ENCODE results near the gene ZC3HAV1.

The ZC3HAV1 gene

DNA sequence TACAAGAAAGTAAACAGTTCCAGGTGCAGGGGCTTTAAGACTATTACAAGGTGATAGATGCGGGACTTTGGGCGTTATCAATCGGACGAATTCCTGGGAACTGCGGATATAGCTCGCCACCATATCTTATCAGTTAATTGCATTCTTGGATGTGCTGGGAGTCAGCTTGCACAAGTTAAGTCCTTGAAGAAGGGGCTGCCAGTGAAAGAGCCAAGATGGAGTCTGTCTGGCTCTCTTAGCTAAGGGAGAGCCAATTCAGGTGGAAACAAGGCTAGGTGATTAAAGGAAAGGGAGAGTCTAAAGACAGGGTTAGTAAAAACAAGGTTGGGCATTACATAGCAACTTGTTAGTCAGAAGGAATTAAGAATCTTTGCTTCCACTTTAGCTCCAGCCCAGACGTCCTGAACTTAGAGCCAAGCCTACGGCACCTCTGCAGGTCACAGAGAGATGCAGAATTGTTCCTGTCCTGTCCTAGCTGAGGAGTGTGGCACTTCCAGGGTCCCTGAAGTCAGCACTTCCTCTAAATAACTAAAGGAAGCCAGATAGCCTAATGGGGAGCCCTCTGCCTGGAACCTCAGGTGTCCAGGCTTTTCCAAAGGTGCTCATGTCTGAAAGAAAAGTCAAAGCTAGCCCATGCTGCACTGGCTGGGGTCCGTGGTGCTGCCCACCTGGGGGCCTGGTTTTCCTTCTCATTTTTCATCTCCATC lies 17.3 kb downstream of the ZC3HAV1 start:
- no peak overlapping the region for H3K4me3 ChIP-seq (ENCODE audit: insufficient read length, low read depth)
- peaks cover 4% of the 10 kb centered on the region for H3K4me1 ChIP-seq (ENCODE audit: insufficient read depth, insufficient read length)
- TF ChIP-seq SUZ12 (IDR thresholded peaks at IDR 0.05; ENCODE audit: extremely low read depth, insufficient read depth, insufficient read length) (no peak), YY1 (IDR thresholded peaks at IDR 0.05; ENCODE audit: insufficient read depth, insufficient read length) (no peak), ZNF274 (IDR thresholded peaks at IDR 0.05; ENCODE audit: low read depth, low read length) (no peak)
- H3K9me3 ChIP-seq (ENCODE audit: insufficient read depth, low read length) = peaks cover 1% of the 10 kb centered on the region; the same call in 1 of the 2 replicates
- DNase-seq (ENCODE audit: low read depth, low spot score) = no peak
- H3K9ac ChIP-seq (ENCODE audit: insufficient read length, low read depth) = no peak overlapping the region
- peaks cover 16% of the 10 kb centered on the region for H3K36me3 ChIP-seq (ENCODE audit: insufficient read depth, insufficient read length, low read length)
- no peaks in the 10 kb centered on the region for H3K27me3 ChIP-seq (ENCODE audit: insufficient read depth, insufficient read length)

DNA sequence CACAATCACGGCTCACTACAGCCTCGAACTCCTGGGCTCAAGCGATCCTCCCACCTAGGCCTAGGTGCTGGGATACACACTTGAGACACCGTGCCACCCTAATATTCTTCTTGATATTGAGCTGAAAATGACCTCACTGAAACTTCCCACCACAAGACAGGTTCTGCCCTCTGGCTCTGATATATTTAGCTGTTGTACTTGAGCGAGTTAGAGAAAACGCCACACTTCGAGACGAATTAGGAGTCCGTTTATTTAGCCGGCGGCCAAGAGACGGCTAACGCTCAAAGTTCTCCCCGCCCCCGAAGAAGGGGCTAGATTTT lies 17.9 kb downstream of the ZC3HAV1 start:
- TF ChIP-seq ZNF274 (IDR thresholded peaks at IDR 0.05; ENCODE audit: low read depth, low read length) = no peak
- no peak for TF ChIP-seq YY1 (IDR thresholded peaks at IDR 0.05; ENCODE audit: insufficient read depth, insufficient read length)
- no peak for TF ChIP-seq SUZ12 (IDR thresholded peaks at IDR 0.05; ENCODE audit: extremely low read depth, insufficient read depth, insufficient read length)
- Histone ChIP-seq H3K27me3 (ENCODE audit: insufficient read depth, insufficient read length) (no peaks in the 10 kb centered on the region), H3K9me3 (ENCODE audit: insufficient read depth, low read length) (peaks cover 7% of the 10 kb centered on the region; the same call in 1 of the 2 replicates), H3K4me3 (ENCODE audit: insufficient read length, low read depth) (no peak overlapping the region), H3K9ac (ENCODE audit: insufficient read length, low read depth) (no peak overlapping the region), H3K36me3 (ENCODE audit: insufficient read depth, insufficient read length, low read length) (peaks cover 22% of the 10 kb centered on the region), H3K4me1 (ENCODE audit: insufficient read depth, insufficient read length) (peaks cover 4% of the 10 kb centered on the region)
- DNase-seq (ENCODE audit: low read depth, low spot score) = no peak

DNA sequence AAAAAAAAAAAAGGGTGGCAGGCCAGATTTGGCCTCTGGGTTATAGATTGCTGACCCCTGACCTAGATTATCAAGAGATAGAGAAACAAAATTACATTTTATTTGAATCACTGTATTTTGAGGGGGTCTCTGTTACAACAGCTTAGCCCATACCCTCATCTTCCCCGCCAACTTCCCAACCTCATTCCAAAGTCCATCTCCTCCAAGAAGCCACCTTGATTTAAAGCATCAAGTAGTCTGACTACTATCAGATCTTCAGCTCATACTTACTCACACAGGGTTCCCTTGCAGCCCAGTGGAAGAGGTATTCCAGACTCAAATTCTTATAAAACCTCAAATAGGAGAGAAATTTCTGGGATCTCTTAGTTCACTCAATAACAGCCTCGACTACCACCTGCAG lies 20.4 kb downstream of the ZC3HAV1 start:
- Histone ChIP-seq H3K27me3 (ENCODE audit: insufficient read depth, insufficient read length) (no peaks in the 10 kb centered on the region), H3K4me1 (ENCODE audit: insufficient read depth, insufficient read length) (peaks cover 4% of the 10 kb centered on the region), H3K36me3 (ENCODE audit: insufficient read depth, insufficient read length, low read length) (peaks cover 27% of the 10 kb centered on the region), H3K9ac (ENCODE audit: insufficient read length, low read depth) (no peak overlapping the region), H3K9me3 (ENCODE audit: insufficient read depth, low read length) (peaks cover 10% of the 10 kb centered on the region; the same call in 1 of the 2 replicates), H3K4me3 (ENCODE audit: insufficient read length, low read depth) (no peak overlapping the region)
- DNase-seq (ENCODE audit: low read depth, low spot score) = no peak
- no peak for TF ChIP-seq YY1 (IDR thresholded peaks at IDR 0.05; ENCODE audit: insufficient read depth, insufficient read length)
- no peak for TF ChIP-seq ZNF274 (IDR thresholded peaks at IDR 0.05; ENCODE audit: low read depth, low read length)
- no peak for TF ChIP-seq SUZ12 (IDR thresholded peaks at IDR 0.05; ENCODE audit: extremely low read depth, insufficient read depth, insufficient read length)

DNA sequence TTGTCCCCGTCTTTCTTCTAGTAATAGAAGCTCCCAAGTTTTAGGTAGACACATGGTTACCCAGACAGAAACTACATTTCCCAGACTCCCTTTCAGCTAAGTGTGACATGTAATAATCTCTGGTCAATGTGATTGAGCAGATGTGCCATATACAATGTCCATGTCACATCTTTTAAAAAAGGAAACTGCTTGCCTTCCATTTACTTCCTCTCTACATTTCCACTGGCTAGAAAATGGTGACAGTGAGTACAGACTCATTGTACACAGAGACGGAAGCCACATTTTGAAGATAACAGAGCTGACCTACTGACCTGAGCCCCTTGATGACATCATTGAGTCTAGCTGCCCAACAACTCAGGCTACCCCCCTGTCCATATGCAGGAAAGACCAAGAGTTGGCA lies 21.3 kb downstream of the ZC3HAV1 start:
- Histone ChIP-seq H3K9me3 (ENCODE audit: insufficient read depth, low read length) (peaks cover 10% of the 10 kb centered on the region; the same call in 1 of the 2 replicates), H3K36me3 (ENCODE audit: insufficient read depth, insufficient read length, low read length) (peaks cover 32% of the 10 kb centered on the region), H3K4me1 (ENCODE audit: insufficient read depth, insufficient read length) (no peaks in the 10 kb centered on the region), H3K9ac (ENCODE audit: insufficient read length, low read depth) (no peak overlapping the region), H3K27me3 (ENCODE audit: insufficient read depth, insufficient read length) (no peaks in the 10 kb centered on the region), H3K4me3 (ENCODE audit: insufficient read length, low read depth) (no peak overlapping the region)
- DNase-seq (ENCODE audit: low read depth, low spot score) = no peak
- TF ChIP-seq YY1 (IDR thresholded peaks at IDR 0.05; ENCODE audit: insufficient read depth, insufficient read length) = no peak
- TF ChIP-seq ZNF274 (IDR thresholded peaks at IDR 0.05; ENCODE audit: low read depth, low read length) = no peak
- no peak for TF ChIP-seq SUZ12 (IDR thresholded peaks at IDR 0.05; ENCODE audit: extremely low read depth, insufficient read depth, insufficient read length)

DNA sequence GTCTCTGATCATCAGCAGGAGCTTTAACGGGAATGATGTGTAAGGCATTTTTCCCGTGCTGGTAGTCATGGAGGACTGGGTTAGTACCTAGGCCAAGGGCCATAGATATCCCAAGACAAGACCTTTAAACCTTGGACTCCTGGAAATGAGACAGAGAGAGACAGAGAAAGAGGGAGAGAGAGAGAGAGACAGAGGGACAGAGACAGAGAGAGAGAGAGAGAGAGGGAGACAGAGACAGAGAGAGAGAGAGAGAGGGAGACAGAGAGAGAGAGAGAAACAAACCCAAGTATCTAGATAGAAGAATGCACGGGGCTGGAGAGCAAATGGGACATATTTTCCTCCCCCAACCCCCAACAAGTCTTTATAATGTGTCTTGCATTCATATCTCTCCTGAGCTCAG lies 22.3 kb downstream of the ZC3HAV1 start:
- no peak overlapping the region for H3K9ac ChIP-seq (ENCODE audit: insufficient read length, low read depth)
- no peaks in the 10 kb centered on the region for H3K27me3 ChIP-seq (ENCODE audit: insufficient read depth, insufficient read length)
- H3K4me1 ChIP-seq (ENCODE audit: insufficient read depth, insufficient read length) = no peaks in the 10 kb centered on the region
- TF ChIP-seq SUZ12 (IDR thresholded peaks at IDR 0.05; ENCODE audit: extremely low read depth, insufficient read depth, insufficient read length) (no peak), ZNF274 (IDR thresholded peaks at IDR 0.05; ENCODE audit: low read depth, low read length) (no peak), YY1 (IDR thresholded peaks at IDR 0.05; ENCODE audit: insufficient read depth, insufficient read length) (no peak)
- H3K4me3 ChIP-seq (ENCODE audit: insufficient read length, low read depth) = no peak overlapping the region
- peaks cover 10% of the 10 kb centered on the region; the same call in 1 of the 2 replicates for H3K9me3 ChIP-seq (ENCODE audit: insufficient read depth, low read length)
- no peak for DNase-seq (ENCODE audit: low read depth, low spot score)
- peaks cover 36% of the 10 kb centered on the region for H3K36me3 ChIP-seq (ENCODE audit: insufficient read depth, insufficient read length, low read length)

DNA sequence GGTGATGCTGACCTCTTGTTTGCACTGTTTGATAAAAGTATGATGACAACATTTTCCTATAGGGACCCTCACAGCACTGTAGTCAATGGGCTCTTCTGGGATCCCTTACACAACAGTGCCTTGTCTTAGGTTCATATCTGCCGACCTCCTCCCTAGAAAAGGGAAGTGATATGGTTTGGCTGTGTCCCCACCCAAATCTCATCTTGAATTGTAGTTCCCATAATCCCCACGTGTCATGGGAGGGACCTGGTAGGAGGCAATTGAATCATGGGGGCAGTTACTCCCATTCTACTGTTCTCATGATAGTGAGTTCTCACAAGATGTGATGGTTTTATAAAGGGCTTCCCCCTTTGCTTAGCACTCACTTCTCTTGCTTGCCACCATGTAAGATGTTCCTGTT lies 23.1 kb downstream of the ZC3HAV1 start:
- H3K27me3 ChIP-seq (ENCODE audit: insufficient read depth, insufficient read length) = no peaks in the 10 kb centered on the region
- peaks cover 10% of the 10 kb centered on the region; the same call in 1 of the 2 replicates for H3K9me3 ChIP-seq (ENCODE audit: insufficient read depth, low read length)
- DNase-seq (ENCODE audit: low read depth, low spot score) = no peak
- no peaks in the 10 kb centered on the region for H3K4me1 ChIP-seq (ENCODE audit: insufficient read depth, insufficient read length)
- H3K36me3 ChIP-seq (ENCODE audit: insufficient read depth, insufficient read length, low read length) = peaks cover 36% of the 10 kb centered on the region
- no peak overlapping the region for H3K4me3 ChIP-seq (ENCODE audit: insufficient read length, low read depth)
- TF ChIP-seq YY1 (IDR thresholded peaks at IDR 0.05; ENCODE audit: insufficient read depth, insufficient read length) (no peak), ZNF274 (IDR thresholded peaks at IDR 0.05; ENCODE audit: low read depth, low read length) (no peak), SUZ12 (IDR thresholded peaks at IDR 0.05; ENCODE audit: extremely low read depth, insufficient read depth, insufficient read length) (no peak)
- no peak overlapping the region for H3K9ac ChIP-seq (ENCODE audit: insufficient read length, low read depth)

DNA sequence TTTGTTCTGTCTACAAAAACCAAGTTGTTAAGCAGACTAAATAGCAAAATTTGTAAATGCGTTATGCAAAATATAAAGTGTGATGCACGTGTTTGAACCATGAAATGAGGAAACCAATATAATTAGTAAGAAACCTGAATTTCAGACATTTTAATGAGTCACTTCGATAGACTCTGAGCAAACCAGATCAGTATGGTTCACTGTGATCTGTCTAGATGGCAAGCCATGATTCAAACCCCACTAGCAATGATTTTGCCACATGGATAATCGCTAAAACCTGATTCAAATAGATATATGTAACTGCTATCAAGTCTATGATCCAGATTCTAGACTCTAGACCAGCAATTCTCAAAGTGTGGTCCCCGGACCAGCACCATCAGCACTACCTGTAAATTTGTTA lies 24.8 kb downstream of the ZC3HAV1 start:
- peaks cover 10% of the 10 kb centered on the region; the same call in 1 of the 2 replicates for H3K9me3 ChIP-seq (ENCODE audit: insufficient read depth, low read length)
- no peak for TF ChIP-seq SUZ12 (IDR thresholded peaks at IDR 0.05; ENCODE audit: extremely low read depth, insufficient read depth, insufficient read length)
- TF ChIP-seq YY1 (IDR thresholded peaks at IDR 0.05; ENCODE audit: insufficient read depth, insufficient read length) = no peak
- no peak for TF ChIP-seq ZNF274 (IDR thresholded peaks at IDR 0.05; ENCODE audit: low read depth, low read length)
- no peak for DNase-seq (ENCODE audit: low read depth, low spot score)
- H3K27me3 ChIP-seq (ENCODE audit: insufficient read depth, insufficient read length) = no peaks in the 10 kb centered on the region
- H3K4me1 ChIP-seq (ENCODE audit: insufficient read depth, insufficient read length) = no peaks in the 10 kb centered on the region
- no peak overlapping the region for H3K9ac ChIP-seq (ENCODE audit: insufficient read length, low read depth)
- no peak overlapping the region for H3K4me3 ChIP-seq (ENCODE audit: insufficient read length, low read depth)
- peaks cover 45% of the 10 kb centered on the region for H3K36me3 ChIP-seq (ENCODE audit: insufficient read depth, insufficient read length, low read length)
